ENCODE results near the gene SPNS2.

Gene SPNS2

DNA sequence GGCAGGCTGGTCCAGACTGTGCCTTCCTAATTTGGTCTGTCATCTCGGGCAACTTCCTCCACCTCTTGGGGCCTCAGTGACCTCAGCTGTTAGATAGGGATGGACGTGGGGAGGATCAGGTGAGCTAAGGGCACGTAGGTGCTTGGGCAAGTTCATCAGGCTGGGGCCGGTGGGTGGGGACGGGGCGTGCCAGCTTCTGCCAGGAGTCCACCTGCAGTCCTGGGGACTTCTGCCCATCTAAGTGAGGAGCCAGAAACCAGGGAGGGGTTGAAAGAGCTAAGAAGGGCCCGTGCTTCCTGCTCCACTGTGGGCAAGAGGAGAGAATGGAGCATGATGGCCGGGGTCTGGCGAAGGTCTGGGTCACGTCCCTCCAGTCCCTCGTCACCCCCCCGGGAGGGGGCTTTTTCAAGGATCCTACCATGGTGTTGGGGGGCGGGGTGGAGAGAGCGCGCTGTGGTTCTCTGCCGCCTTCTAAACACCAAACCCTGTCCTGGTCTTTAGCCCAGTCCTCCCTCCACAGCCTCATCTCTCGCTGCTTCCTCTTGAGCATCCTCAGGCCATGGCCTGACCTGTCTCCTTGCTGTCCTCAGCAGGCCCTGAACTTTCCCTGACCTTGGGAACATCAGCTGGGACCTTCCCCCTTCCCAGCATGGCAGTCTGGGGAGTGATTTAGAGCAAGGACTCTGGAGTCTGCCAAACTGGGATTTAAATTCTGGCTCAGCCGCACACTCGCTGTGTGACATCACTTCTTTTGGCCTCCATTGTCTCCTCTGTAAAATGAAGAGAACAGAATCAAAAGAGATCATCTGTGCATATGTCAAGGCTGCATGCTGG, 21.6 kb downstream of the SPNS2 start:
- DNase-seq (ENCODE audit: low read depth), result peak; percentile 38

DNA sequence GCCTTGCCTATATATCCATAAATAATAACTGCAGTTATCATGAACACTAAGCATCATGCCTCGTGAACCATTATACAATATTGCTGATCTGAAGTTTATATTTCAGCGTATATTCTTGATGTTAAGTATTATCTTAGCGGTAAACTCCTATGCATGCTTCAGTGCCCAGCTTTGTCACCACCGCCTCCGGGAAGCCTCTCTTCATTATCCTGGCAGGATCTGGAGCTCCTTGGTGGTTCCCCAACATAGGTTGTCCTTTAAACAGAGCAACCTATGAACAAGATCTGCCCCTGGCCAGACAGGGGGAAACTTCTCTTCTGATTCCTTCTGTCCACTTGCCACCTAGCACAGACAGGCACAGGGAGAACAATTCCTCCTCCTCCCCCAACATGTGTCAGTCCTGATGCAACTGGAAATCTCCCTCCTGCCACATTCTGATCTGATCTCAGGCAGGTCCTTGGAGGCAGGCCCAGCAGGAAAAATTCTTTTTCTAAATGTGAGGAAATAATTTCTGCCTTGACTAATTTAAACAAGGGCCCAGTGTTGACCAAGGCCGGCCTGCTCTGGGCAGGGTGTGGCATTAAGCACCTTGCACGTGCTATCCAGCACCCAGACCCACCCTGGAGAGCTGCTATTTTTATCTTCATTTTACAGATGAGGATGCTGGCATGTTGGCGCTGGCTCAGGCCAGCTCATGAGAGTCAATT, 22.4 kb downstream of the SPNS2 start:
- peak; percentile 96 for DNase-seq (ENCODE audit: low read depth)

DNA sequence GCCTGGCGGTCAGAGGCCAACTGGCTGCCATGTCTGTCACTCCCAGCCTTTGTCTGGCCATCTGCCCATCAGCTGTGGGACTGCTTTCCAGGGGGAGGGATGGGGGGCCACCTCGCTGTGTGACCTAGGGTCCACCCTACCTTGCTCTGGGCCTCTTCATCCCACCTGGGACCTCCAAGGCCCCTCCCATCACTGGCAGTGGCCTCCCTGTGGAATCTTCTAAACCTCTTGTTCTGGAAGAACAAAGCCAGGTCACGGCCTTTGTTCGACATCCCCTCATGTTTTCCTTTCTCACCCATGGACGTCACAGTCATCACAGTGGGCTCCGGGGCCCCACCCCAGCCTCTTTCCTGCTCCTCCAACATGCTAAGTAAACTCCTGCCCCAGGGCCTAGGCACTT, 24.0 kb downstream of the SPNS2 start:
- DNase-seq (ENCODE audit: low read depth), result no peak

DNA sequence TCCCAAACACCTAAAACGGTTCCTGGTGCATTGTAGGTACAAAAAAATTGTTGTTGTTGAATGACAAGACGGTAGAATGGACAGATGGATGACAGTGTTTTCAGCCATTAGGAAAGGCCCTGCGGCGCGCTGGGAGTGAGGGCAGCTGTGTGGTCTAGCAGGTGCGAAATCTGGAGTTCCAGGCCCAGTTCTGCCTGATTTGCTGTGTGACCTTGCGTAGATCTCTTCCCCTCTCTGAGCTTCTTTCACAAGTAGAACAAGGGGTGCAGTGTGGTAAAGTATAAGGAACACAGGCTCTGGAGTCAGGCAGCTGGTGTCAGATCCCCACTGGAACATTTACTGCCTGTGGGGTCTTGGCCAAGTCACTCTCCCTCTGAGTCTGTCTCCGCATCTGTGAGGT, 25.3 kb downstream of the SPNS2 start:
- no peak for DNase-seq (ENCODE audit: low read depth)

DNA sequence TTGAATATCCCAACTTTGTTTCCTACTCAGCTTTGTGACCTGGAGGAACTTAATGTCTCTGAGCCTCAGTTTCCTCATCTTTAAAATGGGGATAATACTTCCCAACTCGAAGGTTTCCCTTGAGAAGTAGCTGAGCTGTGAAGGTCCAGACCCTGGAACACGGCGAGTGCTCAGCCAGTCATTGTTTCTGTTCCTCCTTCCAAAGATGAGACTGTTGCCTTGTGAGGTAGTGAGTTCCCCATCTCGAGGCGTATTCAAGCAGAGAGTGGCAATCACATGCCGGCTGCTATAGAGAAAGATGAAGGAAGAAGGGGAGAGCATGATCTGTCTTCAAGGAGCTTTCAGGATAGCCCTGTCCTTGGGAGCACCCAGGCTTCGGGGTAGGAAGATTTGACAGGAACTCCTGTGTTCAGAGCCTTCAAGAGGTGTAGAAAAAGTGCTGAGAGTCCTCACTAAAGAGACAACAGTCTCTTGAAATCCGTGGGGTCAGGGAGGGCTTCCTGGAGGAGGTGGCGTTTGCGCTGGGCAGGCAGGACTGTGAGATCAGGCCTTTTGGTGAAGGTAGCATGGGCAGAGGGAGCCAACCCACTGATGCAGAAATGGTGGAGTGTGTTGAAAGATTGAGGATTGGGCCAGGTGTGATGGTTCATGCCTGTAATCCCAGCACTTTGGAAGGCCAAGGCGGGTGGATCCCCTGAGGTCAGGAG, 27.2 kb downstream of the SPNS2 start:
- no peak for DNase-seq (ENCODE audit: low read depth)

DNA sequence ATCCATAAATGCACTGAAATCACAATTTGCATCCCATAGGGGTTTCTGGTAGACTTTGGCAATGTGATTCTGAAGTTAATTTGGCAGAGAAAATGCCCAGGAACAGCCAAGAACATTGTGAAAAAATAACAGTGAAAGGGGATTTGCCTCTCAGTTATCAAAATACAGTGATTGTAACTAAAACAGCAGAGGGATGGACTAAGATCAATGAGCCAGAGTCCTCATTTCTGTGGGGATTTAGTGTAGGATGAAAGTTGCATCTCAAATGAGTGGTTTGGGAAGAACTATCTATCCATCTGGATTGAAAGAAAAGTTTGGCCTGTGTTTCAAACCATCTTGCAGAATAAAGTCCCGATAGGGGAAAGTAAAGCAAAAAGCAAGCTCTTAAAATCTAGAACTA, 28.5 kb downstream of the SPNS2 start:
- no peak for DNase-seq (ENCODE audit: low read depth)

DNA sequence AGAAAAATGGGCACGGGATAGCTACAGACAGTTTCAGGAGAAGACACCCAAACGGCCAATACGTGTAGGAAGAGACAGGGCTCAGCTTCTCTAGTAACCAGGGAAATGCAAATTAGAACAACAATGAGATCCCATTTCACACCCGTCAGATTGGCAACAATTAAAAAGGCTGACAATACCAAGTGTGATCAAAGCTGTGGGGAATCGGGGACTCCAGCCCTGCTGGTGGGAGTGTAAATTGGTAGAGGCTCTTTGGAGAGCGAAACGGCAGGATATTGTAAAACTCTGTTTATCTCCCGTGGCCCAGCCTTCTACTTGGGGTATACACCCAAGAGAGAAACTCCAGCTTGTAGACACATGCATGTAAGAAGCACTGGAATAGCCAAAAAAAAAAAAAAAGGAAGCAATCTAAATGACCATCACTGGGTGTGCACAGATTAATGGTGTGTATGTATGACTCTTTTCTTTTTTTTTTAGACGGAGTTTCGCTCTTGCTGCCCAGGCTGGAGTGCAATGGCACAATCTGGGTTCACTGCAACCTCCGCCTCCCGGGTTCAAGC, 29.0 kb downstream of the SPNS2 start:
- DNase-seq (ENCODE audit: low read depth), result no peak

DNA sequence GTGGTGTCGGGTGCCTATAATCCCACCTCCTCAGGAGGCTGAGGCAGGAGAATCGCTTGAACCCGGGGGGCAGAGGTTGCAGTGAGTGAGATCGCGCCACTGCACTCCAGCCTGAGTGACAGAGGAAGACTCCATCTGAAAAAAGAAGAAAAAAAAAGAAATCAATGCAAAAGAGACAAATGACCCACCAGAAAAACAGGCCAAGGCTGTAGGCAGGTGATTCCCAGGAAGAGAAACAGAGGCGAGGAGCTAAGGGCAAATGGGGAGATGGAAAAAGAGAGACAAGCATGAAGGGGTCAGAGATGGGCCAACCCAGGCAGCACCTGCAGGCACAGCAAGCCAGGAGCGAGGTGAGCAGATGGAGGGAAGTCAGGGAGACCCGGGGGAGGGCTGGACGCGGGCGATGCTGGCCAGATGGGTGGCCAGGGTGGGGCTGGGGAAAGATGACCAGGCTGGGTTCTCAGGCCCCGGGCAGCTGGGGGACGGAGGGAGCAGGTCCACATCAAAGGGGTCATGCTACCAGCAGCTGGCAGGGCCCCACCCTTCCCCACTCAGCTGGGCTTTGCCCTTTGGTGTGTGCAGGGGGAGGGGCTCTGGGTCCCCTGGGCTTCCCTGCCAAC, 31.0 kb downstream of the SPNS2 start:
- no peak for DNase-seq (ENCODE audit: low read depth)

DNA sequence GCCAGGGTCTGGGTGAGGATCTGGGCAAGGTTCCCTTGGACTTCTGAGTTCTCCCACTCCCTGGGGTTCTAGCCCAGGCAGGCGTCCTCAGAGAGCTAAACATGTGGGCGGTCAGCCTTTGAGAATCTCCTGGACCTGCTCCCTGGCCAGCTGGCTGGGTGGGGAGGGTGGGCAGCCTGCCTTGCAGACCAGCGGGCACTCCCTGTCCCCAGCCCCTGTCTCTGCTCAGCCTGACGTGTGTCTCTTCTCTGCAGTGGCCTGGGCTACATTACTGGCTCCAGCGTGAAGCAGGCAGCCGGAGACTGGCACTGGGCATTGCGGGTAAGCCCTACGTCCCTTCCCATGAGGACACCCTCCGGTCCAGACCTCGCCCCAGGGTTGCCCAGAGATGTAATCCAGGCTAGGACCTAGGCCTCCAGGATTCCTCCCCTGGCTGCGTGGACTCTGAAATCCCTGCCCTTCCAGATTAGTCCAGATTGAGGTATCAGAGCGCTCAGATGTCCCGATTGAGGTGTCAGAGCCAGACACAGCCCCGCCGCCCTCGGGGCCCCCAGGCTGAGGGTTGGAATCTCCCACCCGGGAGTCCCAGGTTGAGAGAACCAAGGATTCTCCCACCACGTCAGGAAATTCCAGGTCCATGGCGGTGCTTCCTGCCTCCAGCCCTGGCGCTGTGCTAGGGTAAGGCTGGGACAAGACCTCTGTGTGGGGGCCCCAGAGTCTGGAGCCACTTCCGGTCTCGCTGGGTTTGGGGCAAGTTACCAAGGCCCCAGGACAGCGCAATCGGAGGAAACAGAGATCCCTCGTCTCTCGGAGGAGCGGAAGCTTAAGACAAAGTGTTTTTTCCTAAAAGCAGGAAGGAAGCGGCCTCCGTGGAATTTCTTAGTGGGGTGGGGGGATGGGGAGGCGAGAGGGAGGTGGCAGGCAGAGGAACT, 32.4 kb downstream of the SPNS2 start:
- peak; percentile 24 for DNase-seq (ENCODE audit: low read depth)

DNA sequence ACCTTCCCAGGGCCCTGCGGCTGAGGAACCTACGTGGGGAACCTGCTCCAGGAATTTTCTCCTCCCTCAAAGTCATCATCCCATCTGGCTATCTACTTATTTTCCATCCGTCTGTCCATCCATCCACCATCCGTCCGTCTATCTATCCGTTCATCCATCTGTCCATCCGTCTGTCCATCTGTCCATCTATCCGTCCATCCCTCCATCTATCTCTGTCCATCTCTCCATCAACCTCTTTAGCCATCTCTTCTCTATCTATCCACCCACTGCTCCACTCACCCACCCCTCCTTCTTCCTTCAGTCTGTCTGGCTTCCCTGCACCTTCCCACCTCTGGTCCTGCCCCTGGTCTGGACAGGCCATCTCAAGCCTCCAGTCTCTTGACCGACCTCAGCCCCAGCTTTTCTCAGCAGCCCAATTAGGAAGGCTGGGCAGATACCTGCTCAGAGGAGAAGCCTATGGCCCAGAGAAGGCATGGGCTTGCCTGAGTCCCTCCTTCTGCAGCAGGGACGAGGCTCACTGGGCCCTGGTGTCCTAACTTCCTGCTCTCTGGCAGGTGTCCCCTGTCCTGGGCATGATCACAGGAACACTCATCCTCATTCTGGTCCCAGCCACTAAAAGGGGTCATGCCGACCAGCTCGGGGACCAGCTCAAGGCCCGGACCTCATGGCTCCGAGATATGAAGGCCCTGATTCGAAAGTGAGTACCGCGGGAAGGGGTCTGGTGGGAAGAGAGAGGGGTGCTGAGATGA, 33.5 kb downstream of the SPNS2 start:
- DNase-seq (ENCODE audit: low read depth), result no peak

DNA sequence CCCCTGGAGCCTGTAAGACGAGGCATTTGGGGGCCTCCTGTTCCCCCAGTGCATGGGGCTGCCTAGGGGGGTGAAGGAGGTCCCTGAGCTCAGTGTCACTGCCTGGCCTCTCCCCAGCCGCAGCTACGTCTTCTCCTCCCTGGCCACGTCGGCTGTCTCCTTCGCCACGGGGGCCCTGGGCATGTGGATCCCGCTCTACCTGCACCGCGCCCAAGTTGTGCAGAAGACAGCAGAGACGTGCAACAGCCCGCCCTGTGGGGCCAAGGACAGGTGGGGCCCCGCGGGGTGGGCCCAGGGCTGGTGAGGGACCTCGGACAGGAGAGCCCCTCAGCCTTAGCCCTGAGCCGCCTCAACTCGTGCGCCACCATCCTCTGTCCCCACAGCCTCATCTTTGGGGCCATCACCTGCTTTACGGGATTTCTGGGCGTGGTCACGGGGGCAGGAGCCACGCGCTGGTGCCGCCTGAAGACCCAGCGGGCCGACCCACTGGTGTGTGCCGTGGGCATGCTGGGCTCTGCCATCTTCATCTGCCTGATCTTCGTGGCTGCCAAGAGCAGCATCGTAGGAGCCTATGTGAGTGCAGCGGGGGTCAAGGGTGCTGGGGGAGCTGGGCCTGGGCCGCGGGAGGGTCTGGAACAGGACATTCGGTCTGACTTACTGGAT, 34.3 kb downstream of the SPNS2 start:
- no peak for DNase-seq (ENCODE audit: low read depth)

DNA sequence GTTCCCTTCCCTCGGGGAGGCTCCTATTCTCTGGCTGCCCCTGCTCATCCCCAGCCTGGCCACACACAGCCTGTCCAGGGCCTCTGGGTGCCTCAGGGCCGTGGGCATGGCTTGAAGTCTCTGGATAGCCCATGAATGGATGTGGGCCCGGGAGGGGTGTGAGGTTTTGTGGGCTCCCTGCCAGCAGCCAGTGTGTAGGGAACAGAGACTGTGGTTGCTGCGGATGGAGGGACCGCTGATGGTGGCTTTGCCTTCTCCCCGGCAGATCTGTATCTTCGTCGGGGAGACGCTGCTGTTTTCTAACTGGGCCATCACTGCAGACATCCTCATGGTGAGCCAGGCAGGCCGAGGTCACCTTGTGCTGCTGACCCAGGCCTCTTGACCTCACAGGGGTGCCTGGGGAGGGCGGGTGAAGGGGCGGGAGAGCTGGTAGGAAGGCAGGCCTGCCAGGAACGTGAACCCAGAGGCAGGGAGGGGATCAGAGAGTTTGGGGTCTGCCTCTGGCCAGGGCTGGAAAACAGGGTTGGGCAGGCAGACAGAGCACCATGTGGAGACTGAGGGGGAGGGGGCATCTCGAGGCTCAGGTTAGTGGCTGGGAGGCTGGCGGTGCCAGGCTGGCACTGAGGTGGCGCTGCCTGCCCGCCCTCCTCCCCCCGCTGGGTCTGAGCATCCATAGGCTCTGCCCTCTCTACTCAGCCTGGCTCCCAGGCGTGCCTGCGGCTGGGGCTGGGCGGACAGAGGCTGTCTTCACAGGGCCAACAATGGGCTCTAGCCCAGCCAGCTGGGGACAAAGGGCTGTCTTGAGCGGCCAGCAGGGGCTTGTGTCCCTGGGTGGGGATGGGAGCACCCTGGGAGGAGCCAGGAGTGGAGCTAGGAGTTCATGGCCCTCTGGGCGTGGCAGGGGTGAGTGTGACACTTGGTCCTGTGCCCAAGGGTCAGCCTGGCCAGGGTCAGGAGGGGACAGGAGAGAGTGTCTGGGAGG, 35.1 kb downstream of the SPNS2 start:
- no peak for DNase-seq (ENCODE audit: low read depth)

DNA sequence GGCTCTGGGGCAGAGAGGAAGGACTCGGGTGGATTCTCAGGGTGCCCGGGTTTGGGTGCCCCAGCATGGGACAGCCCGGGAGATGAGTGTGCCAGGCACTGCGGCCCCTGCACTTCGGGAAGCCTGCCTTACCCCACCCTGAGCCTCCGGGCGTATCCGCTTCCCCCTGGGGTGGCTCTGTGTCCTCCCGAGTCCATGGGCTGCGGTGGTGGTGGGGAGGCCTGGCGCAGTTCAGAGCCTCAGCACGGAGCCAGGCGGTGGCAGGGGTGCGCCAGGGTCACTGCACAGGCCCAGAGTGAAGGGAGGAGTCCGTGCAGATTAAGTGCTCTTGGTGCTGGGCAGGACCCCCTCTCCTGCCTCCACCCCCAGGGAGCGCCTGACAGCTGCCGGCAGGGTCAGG, 35.8 kb downstream of the SPNS2 start:
- DNase-seq (ENCODE audit: low read depth), result no peak

DNA sequence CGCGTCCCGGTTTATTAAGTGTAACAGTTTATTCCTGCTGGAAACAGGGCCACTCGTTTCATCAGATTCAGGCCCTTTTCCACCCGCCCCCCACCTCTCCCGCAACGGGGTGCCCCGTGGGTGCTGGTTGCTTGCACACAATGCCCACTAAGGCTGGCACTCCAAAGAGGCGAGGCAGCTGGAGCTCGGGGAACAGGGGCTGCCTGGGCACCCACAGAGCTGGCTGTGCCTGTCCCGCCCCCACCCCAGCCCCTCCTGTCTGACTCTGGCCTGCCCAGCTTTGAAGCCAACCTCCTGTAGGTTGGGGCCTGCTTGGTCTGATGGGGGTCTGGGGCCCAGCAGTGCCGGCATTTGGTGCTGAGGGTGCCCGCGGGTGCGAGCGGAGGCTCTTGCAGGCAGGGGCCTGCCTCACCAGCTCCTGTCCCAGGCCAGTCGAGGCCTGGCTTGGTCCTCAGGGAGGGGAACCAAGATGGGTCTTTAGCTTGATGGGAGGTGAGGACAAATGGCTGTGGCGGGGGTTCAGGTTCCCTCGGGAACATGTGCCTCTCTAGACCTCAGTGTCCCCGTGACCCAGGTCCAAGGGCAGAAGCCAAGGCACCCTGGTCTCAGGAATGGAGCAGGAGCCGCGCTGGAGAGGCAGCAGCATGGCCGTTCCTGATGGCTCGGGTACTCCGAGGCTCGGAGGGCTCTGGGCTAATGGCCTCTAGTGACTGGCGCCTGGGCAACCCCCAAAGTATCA, 36.4 kb downstream of the SPNS2 start:
- DNase-seq (ENCODE audit: low read depth), result no peak

DNA sequence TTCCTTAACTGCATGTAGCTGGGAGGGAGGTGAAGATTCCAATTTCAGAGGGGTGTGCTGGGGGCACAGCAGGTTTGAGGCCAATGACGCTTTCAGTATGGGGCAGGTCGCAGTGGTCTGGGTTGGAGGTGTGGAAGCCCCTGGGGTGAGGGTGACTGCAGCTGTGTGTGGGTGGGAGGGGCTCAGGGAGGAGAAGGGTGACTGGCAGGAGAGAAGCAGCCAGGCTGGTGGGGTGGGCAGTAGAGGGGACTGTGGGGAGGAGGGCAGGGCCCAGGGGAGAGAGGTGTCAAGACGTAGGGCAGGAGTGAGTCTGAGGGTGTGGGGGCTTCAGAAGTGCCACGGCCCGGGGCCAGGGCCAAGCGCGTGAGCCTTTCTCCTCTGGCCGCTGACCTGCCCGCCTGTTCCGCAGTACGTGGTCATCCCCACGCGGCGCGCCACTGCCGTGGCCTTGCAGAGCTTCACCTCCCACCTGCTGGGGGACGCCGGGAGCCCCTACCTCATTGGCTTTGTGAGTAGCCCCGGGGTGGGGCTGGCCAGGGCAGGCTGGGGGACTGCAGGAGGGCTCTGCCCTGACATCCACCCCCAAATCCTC, 37.1 kb downstream of the SPNS2 start:
- no peak for DNase-seq (ENCODE audit: low read depth)

DNA sequence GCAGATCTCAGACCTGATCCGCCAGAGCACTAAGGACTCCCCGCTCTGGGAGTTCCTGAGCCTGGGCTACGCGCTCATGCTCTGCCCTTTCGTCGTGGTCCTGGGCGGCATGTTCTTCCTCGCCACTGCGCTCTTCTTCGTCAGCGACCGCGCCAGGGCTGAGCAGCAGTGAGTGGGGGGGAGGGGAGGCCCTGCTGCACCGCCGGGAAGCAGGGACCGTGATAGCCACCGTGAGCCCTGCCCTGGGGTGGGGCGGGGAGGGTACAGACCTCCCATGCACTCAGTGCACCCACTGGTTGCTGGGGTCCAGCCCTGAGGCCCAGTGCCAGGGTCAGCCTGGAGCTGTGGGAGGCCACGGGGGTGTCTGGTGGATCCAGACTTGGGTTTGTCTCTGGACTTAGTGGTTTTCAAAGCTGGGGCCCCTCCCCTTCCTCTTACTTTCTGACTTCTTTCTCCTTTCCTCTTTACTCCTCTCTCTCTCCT, 37.6 kb downstream of the SPNS2 start:
- DNase-seq (ENCODE audit: low read depth), result peak; percentile 37

DNA sequence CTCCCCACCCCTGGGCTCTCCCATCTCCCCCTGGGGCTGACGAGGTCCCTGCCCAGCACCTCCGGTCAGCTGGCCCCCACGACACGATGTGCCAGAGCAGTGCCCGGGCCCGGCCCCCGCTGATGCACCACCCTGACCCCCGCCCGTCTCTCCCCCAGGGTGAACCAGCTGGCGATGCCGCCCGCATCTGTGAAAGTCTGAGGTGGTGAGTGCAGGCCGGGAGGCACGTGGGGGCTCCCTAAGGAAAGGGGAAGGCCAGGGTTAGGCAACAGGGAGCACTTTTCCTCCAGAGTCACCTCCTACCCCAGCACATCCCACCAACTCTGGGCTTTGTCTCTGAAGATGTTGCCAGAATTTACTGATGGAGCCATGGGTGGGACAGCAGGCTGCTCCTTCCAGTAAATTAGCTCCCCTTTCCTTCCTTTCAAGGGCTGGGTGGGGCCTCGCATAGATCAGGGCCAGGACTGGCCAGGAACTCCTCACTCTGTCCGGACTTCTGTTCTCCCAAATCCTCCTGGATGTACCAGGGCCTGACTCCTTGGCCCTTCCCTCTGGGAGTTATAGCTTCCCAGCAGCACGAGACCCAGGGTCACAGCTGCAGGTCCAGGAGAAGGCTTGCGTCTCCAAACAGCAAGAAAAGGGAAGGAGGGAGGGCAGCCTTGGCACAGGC, 38.2 kb downstream of the SPNS2 start:
- DNase-seq (ENCODE audit: low read depth), result peak; percentile 52

Data from amniotic epithelial cell (primary cell).